Erythroblast (primary cell): ENCODE measurements around the gene GGACT.

Experiments
- GATA1 ChIP-seq: IDR thresholded peaks from 2 replicates; pipeline ENCODE4 v1.6.1; 2011; ENCODE audit warnings: low read depth, mild to moderate bottlenecking, control low read depth, low read length, moderate library complexity
- POLR2A ChIP-seq: IDR thresholded peaks from 2 replicates; pipeline ENCODE4 v1.6.1; 2011; ENCODE audit warnings: mild to moderate bottlenecking, low read length

- TF ChIP-seq POLR2A, result no peak
- TF ChIP-seq GATA1, result no peak
Observed at GRCh38 chr13:100527644-100528043, 60.9 kb downstream of the GGACT start.
